Loucy (cell line): ENCODE data around the gene MRPL36.

ENCODE experiments used
- H2AFZ ChIP-seq: fragments of 200-600 bp; sonication (generic); 2 replicates; pipeline ENCODE4 v1.6.0; 2016; ENCODE audit warnings: antibody characterized with exemption, mild to moderate bottlenecking, low read length, moderate library complexity
- H3F3A ChIP-seq: fragments of 200-600 bp; 2 replicates; pipeline ENCODE4 v1.6.0; 2016; ENCODE audit warnings: antibody characterized with exemption, low read depth, mild to moderate bottlenecking
- H3K27me3 ChIP-seq: fragments of 200-600 bp; sonication (generic); 2 replicates; pipeline ENCODE4 v1.6.1; 2014; ENCODE audit warnings: low read length, mild to moderate bottlenecking; ENCODE audit not compliant: insufficient read depth, poor library complexity, severe bottlenecking
- H3K36me3 ChIP-seq: fragments of 200-600 bp; sonication (generic); 2 replicates; pipeline ENCODE4 v1.6.1; 2016; ENCODE audit warnings: low read length; ENCODE audit not compliant: insufficient read depth
- H3K4me1 ChIP-seq: fragments of 200-600 bp; sonication (generic); 2 replicates; pipeline ENCODE4 v1.5.1; 2014; ENCODE audit warnings: low read length, mild to moderate bottlenecking; ENCODE audit not compliant: insufficient read depth, poor library complexity, severe bottlenecking
- H3K4me2 ChIP-seq: fragments of 200-600 bp; sonication (generic); 2 replicates; pipeline ENCODE4 v1.6.0; 2014; ENCODE audit warnings: antibody characterized with exemption, low read length, low read depth, mild to moderate bottlenecking; ENCODE audit not compliant: poor library complexity, severe bottlenecking
- H3K4me3 ChIP-seq: fragments of 200-600 bp; sonication (generic); 2 replicates; pipeline ENCODE4 v1.5.1; 2014; ENCODE audit warnings: low read length, mild to moderate bottlenecking, mixed read lengths; ENCODE audit not compliant: poor library complexity, severe bottlenecking
- H3K79me2 ChIP-seq: fragments of 200-600 bp; sonication (generic); 2 replicates; pipeline ENCODE4 v1.6.1; 2014; ENCODE audit warnings: low read length; ENCODE audit not compliant: insufficient read depth
- H3K9ac ChIP-seq: fragments of 200-600 bp; sonication (generic); 2 replicates; pipeline ENCODE4 v1.6.0; 2014; ENCODE audit warnings: mild to moderate bottlenecking, low read depth, low read length, moderate library complexity; ENCODE audit not compliant: poor library complexity, severe bottlenecking
- H3K9me2 ChIP-seq: fragments of 200-600 bp; sonication (generic); replicated peaks from 2 replicates; pipeline ENCODE4 v1.6.1; 2016; ENCODE audit warnings: low read depth, low read length, mixed read lengths
- H3K9me3 ChIP-seq: fragments of 200-600 bp; sonication (generic); 2 replicates; pipeline ENCODE4 v1.6.1; 2014; ENCODE audit warnings: mild to moderate bottlenecking, antibody characterized with exemption, low read length, low read depth; ENCODE audit not compliant: insufficient read depth
- H4K20me1 ChIP-seq: fragments of 200-600 bp; sonication (generic); 2 replicates; pipeline ENCODE4 v1.6.0; 2014; ENCODE audit warnings: antibody characterized with exemption, low read length, mild to moderate bottlenecking; ENCODE audit not compliant: insufficient read depth, poor library complexity, severe bottlenecking
- CTCF ChIP-seq: fragments of 200-600 bp; sonication (generic); conservative IDR thresholded peaks from 2 replicates; pipeline ENCODE4 v1.5.1; 2014; ENCODE audit warnings: mild to moderate bottlenecking, antibody characterized with exemption, low read length
- EZH2phosphoT487 ChIP-seq: fragments of 200-600 bp; IDR thresholded peaks from 2 replicates; pipeline ENCODE4 v1.6.1; 2018; ENCODE audit warnings: antibody characterized with exemption, mild to moderate bottlenecking, moderate library complexity, borderline replicate concordance

The MRPL36 gene

DNA sequence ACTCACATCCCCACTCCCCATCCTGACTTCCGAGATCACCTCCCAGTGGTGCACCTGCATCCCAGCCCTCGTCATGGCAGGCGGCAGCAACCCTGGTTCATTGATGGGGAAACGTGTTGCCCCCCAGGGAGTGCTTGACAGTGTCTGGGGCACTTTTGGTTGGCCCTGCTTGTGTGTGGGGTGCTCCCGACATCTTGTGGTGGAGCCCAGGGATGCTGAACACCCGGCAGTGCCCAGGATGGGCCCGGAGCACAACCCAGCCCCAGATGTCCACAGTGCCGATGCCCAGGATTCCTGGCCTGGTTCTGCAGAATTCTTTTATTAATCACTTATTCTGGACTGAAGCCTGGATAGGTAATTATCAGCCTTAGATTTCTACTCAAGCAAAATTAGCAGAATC lies 3.7 kb downstream of the MRPL36 start:
- Histone ChIP-seq H3K4me1 (peaks cover 35% of the 10 kb centered on the region), H3K9me2 (no peaks in the 10 kb centered on the region), H3K79me2 (peaks cover 37% of the 10 kb centered on the region), H3K9me3 (no peaks in the 10 kb centered on the region), H3F3A (peaks cover 3% of the 10 kb centered on the region; the same call in 1 of the 2 replicates), H4K20me1 (peaks cover 10% of the 10 kb centered on the region), H2AFZ (no peak overlapping the region), H3K4me2 (no peak overlapping the region), H3K4me3 (no peak overlapping the region), H3K36me3 (no peaks in the 10 kb centered on the region), H3K9ac (no peak overlapping the region), H3K27me3 (no peaks in the 10 kb centered on the region)
- TF ChIP-seq CTCF (no peak), EZH2phosphoT487 (no peak)

GRCh38 chr5:1795506-1795905 lies 4.1 kb downstream of the MRPL36 start:
- H3K36me3 ChIP-seq = no peaks in the 10 kb centered on the region
- H3K4me3 ChIP-seq = no peak overlapping the region
- H3F3A ChIP-seq = peaks cover 3% of the 10 kb centered on the region; the same call in 1 of the 2 replicates
- H3K4me2 ChIP-seq = no peak overlapping the region
- H3K9ac ChIP-seq = no peak overlapping the region
- H3K9me2 ChIP-seq = no peaks in the 10 kb centered on the region
- TF ChIP-seq CTCF (no peak), EZH2phosphoT487 (no peak)
- no peaks in the 10 kb centered on the region for H3K27me3 ChIP-seq
- H3K4me1 ChIP-seq = peaks cover 33% of the 10 kb centered on the region
- H2AFZ ChIP-seq = no peak overlapping the region
- H3K9me3 ChIP-seq = no peaks in the 10 kb centered on the region
- peaks cover 34% of the 10 kb centered on the region for H3K79me2 ChIP-seq
- peaks cover 10% of the 10 kb centered on the region for H4K20me1 ChIP-seq

DNA sequence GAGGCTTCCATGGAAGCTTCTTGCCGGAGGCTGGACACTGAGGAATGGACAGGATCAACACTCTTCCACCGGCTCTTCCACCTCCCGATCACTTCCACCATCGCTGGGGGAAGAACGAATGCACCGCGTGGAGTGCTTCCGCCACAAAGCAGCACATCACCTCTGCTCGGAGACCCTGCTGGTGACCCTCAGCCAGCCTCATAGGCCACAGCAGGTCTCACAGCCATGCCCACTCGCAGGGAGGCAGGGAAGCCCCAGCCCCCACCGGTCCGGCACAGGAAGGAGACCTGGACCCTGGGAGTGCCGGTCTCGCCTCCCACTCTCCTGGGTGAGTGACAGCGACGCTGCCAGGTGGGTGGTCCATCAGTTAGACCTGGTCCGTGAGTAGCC lies 4.7 kb downstream of the MRPL36 start:
- H4K20me1 ChIP-seq = peaks cover 10% of the 10 kb centered on the region
- peaks cover 37% of the 10 kb centered on the region for H3K4me1 ChIP-seq
- peaks cover 28% of the 10 kb centered on the region for H3K79me2 ChIP-seq
- no peak overlapping the region for H3K4me3 ChIP-seq
- no peak overlapping the region for H2AFZ ChIP-seq
- no peaks in the 10 kb centered on the region for H3K27me3 ChIP-seq
- no peaks in the 10 kb centered on the region for H3K9me2 ChIP-seq
- H3K4me2 ChIP-seq = no peak overlapping the region
- H3K36me3 ChIP-seq = no peaks in the 10 kb centered on the region
- no peaks in the 10 kb centered on the region for H3K9me3 ChIP-seq
- TF ChIP-seq CTCF = no peak
- TF ChIP-seq EZH2phosphoT487 = no peak
- peaks cover 3% of the 10 kb centered on the region; the same call in 1 of the 2 replicates for H3F3A ChIP-seq
- no peak overlapping the region for H3K9ac ChIP-seq
